ENCODE results near the gene PRIM1.
"Not testable (repeated sequence)": the region's sequence is repeated elsewhere in the genome, so short reads cannot be mapped to it uniquely, and the experiment has no call there.

The PRIM1 gene

DNA sequence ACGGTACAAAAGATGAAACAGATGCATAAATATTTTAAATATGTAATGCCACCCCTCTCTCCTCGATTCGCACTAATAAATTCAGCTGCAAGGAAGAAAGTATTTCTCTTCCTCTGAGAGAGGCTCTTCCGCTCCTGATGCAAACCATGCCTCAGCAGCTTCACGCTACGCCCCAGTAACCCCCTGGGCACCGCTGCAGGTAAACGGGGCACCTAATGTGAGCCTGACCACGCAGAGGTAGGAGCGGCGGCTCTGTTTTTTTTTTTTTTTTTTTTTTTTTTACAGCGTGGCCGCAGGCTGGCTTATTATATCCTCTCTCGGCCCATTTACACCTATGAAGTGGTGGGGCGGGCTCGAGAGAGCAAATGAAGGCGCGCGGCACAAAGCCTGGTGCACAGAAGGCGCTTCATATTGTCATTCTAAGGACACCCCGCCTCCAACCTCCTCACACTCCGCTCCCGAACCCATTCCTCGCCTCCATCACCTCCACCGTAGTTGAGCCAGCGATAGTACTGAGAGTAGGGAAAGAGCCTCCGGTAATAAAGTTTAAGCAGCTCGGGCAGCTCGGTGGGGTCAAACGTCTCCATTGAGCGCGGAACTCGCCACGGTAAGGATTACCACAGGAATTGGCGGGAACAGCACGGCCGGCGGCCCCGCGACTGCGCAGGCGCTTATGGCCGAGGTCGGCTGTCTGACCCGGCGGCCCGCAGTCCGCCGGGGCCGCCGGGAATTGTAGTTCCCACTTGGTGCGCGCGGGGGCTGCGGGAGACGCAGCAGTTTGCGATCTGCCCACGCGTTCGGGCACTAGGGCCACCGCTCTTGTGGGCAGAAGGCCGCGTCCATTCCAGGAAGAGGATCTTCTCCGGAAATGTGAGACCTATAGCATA, at the start of gene PRIM1:
Gene PRIM1 (minus strand): TSS at position 612 of the 887 bp plus-strand sequence. CDS start 25 bp downstream, at position 587.
- DNase-seq, result peak; percentile 78

DNA sequence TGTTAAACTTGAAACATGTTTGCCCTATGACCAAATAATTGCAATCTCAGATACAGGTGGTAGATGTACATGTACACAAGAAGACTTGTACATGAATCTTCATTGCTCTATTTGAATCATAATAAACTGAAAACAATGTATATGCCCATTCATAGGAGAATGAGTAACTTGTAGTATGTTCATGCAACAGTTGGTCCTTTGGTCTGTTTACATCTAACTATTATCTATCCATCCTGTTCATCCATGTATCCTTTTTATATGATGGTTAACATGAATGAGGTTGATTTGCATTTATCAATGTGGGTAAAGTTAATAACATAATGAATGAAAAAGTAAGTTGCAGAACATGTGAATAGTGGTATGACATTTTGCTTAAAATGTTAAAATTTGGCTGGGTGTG, 48.1 kb upstream of the PRIM1 start:
- DNase-seq, result no peak

DNA sequence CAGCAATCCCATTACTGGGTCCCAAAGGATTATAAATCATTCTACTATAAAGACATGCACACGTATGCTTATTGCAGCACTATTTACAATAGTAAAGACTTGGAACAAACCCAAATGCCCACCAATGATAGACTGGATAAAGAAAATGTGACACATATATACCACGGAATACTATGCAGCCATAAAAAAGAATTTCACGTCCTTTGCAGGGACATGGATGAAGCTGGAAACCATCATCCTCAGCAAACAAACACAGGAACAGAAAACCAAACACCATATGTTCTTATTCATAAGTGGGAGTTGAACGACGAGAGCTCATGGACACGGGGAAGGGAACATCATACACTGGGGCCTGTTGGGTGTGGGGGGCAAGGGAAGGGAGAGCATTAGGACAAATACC, 47.2 kb upstream of the PRIM1 start:
- not testable (repeated sequence) for DNase-seq

DNA sequence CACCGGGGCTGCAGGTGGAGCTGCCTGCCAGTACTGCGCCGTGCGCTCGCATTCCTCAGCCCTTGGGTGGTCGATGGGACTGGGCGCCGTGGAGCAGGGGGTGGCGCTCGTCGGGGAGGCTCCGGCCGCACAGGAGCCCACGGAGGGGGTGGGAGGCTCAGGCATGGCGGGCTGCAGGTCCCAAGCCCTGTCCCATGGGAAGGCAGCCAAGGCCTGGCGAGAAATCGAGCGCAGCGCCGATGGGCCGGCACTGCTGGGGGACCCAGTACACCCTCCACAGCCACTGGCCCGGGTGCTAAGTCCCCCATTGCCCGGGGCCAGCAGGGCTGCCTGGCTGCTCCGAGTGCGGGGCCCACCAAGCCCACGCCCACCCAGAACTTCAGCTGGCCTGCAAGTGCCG, 43.7 kb upstream of the PRIM1 start:
- DNase-seq, result not testable (repeated sequence)

DNA sequence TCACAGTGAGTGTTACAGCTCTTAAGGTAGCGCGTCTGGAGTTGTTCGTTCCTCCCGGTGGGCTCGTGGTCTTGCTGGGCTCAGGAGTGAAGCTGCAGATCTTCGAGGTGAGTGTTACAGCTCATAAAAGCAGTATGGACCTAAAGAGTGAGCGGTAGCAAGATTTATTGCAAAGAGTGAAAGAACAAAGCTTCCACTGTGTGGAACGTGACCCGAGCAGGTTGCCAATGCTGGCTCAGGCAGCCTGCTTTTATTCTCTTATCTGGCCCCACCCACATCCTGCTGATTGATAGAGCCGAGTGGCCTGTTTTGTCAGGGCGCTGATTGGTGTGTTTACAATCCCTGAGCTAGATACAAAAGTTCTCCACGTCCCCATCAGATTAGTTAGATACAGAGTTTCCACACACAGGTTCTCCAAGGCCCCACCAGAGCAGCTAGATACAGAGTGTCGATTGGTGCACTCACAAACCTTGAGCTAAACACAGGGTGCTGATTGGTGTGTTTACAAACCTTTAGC, 43.0 kb upstream of the PRIM1 start:
- not testable (repeated sequence) for DNase-seq

DNA sequence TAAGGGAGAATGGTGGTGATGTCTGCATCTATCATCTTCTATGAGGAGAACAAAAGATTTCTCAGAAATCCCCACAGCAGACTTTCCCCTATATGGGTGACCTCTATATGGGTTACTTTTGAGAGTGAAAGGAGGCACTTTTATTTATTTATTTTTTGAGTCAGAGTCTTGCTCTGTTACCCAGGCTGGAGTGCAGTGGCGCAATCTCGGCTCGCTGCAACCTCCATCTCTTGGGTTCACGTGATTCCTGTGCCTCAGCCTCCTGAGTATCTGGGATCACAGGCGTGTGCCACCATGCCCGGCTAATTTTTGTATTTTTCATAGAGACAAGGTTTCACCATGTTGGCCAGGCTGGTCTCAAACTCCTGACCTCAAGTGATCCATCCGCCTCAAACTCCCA, 41.0 kb upstream of the PRIM1 start:
- not testable (repeated sequence) for DNase-seq

DNA sequence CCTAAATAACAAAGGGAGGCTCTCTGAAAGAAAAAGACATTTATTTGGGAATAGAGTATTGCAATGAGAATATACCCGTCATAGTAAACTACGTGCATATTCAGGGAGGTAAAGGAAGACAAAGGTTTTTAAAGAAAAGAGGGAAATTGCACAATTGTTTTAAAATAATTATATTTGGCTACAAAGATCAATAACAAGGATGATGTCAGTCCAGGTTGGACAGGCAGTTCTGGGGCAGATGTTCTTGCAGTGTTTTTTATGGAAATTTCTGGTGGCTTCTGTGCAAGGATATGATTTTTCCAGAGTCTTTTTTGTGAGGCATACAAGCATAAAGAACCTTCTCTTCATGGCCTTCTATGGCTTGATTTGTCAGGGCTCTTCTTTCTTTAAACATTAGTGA, 40.6 kb upstream of the PRIM1 start:
- no peak for DNase-seq

DNA sequence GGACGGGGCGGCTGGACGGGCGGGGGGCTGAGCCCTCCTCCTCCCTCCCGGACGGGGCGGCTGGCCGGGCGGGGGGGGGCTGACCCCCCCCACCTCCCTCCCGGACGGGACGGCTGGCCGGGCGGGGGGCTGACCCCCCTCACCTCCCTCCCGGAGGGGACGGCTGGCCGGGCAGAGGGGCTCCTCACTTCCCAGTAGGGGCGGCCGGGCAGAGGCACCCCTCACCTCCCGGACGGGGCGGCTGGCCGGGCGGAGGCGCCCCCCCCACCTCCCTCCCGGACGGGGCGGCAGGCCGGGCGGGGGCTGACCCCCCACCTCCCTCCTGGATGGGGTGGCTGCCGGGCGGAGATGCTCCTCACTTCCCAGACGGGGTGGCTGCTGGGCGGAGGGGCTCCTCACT, 37.3 kb upstream of the PRIM1 start:
- not testable (repeated sequence) for DNase-seq

DNA sequence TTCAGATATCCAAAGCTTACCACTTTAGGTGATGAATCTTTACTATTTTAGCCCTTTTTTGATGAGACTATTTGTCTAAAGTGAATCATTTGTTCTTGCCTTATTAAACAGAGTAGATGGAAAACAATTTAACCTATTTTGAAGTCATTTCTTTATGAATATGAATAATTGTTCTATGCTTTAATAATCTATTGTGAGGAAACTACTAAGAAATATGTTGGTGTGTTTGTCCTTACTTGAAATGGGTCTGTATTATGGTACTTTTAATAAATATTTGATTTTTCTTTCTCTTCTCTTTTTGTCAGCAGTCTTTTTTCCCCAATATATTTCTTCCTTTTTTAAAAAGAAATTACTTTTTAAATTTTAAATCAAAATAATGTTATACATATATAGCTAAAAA, 35.4 kb upstream of the PRIM1 start:
- DNase-seq, result no peak

DNA sequence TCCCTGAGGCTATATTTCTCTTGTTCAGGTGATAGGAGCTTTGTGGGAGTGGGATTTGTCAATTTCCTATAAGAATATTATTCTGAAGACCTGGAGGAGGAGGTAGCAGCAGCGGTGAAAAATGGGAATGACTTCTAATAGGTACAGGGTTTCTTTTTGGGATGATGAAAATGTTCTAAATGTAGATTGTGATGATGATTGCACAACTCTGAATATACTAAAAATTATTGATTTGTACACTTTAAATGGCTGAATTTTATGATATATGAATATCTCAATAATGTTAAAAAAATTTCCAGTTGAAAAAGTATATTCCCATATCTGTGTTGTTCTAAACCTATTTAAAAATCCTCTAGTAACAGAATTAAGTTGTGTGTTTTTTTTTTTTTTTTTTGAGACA, 33.8 kb upstream of the PRIM1 start:
- DNase-seq, result no peak

DNA sequence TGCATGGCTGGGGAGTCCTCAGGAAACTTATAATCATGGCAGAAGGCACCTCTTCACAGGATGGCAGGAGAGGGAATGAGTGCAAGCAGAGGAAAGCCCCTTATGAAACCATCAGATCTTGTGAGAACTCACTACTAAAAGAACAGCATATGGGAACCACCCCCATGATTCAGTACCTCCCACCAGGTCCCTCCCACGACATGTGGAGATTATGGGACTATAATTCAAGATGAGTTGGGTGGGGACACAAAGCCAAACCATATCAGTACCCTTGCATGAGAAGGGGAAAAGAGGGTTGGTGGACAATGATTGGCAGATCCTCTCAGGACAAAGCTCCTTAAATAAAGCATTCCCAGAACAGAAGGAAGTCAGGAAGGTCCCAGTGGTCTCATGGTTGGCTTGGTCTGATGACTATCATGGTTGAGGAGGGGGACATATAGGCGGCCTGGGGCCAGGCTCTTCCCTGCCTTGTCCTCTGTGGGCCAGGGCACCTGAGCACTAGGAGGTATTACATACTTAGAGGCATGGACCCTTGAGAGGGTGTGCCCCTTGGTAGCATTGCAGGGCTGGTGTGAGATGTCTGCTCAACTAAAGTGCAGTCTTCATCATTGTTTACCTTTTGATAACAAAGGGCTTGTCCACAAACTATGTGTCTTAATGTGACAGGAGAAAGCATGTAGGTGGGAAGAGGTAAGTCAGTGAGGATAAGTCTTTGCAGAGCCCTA, 33.2 kb upstream of the PRIM1 start:
- DNase-seq, result no peak

DNA sequence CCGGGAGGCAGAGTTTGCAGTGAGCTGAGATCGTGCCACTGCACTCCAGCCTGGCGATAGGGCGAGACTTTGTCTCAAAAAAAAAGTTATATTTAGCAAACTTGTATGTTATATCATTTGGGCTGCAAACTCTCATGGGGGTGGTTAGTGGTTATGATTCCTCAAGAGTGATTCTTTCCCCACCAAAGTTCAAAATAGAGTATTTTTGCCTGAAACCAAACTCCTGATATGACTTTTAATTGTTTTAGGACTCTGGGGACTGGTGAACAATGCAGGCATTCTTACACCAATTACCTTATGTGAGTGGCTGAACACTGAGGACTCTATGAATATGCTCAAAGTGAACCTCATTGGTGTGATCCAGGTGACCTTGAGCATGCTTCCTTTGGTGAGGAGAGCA, 29.6 kb upstream of the PRIM1 start:
- DNase-seq, result no peak

DNA sequence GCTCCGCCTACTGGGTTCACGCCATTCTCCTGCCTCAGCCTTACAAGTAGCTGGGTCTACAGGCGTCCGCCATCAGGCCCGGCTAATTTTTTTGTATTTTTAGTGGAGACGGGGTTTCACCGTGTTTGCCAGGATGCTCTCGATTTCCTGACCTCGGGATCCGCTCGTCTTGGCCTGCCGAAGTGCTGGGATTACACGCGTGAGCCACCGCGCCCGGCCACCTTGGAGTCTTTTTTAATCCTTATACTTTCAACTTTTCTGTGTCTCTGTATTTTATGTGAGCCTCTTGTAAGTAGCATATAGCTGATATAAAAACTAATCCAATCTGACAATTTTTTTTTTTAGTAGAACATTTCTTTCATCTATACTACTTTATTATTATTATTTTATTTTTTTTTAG, 26.6 kb upstream of the PRIM1 start:
- no peak for DNase-seq

DNA sequence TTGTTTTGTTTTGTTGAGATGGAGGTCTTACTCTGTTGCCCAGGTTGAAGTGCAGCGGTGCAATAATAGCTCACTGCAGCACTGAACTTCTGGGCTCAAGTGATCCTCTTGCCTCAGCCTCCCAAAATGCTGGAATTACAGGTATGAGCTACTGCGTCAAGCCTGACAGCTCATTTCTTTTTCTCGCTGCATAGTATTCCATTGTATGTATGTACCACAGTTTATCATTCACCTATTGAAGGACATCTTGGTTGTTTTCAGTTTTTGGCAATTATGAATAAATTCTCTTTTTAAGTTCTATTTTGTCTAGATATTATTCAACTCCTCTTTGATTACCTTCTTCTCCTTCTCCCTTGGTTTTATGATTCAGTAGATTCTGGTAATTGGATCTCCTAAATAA, 24.5 kb upstream of the PRIM1 start:
- DNase-seq, result no peak

DNA sequence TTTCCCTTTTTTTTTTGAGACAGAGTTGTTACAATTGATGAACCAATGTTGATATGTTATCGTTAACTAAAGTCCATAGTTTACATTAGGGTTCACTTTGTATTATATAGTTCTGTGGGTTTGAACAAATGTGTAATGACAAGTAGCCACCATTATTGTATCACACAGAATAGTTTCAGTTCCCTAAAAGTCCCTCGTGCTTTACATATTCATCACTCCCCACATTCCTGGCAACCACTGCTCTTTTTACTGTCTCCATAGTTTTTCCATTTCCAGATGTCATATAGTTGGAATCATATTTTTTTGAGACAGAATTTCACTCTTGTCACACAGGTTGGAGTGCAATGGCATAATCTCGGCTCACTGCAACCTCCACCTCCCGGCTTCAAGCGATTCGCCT, 23.5 kb upstream of the PRIM1 start:
- no peak for DNase-seq

DNA sequence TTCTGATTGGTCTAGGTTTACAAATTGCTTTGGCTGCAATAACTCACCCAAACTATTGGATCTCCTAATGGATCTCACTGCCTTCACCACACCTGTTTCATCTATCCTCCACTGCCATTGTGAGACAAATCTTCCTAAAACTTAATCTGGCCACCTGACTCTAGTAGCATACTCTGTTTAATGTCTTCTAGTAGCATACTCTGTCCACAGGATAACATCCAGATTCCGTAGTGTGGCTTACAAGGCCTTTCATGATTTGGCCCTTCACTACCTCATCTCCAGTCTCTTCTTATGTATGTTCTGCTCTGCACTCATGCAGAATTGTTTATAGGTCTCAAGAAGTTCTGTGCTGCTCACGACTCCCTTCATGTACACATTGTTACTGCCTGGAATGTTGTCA, 21.0 kb upstream of the PRIM1 start:
- no peak for DNase-seq

DNA sequence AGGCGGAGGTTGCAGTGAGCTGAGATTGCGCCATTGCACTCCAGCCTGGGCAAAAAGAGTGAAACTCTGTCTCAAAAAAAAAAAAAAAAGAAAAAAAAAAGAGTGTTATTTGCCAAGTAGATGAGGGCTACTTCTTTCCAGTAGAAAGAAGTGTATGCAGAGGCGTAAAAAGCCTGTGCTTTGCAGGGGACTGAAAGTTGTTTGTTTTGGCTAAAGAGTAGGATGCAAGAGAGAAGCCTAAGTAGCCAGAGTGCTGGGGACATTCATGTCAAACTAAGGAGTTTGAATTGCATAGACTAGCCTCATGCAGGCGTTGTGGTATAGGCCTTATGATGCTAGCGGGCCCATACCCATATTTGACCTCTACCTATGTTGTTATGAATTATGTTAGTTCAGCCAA, 20.5 kb upstream of the PRIM1 start:
- no peak for DNase-seq

DNA sequence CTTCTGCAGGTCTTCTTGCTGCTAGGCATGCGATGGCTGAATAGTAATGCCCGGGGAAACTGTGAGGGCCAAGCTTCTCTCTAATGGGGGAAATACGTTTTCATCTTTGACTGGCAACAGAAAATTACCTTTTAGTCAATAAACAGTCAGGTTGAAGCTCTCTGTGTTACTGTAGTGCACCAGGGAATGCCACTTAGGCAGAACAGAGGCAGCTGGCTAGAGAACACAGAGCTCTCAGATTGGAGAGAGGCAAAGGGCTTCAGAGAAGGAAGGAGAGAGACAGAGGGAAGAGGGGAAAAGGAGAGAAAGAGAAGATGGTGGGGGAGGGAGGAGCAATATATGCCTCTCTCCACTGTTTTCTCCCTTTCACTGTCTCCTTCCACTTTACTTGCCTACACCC, 17.7 kb upstream of the PRIM1 start:
- no peak for DNase-seq

DNA sequence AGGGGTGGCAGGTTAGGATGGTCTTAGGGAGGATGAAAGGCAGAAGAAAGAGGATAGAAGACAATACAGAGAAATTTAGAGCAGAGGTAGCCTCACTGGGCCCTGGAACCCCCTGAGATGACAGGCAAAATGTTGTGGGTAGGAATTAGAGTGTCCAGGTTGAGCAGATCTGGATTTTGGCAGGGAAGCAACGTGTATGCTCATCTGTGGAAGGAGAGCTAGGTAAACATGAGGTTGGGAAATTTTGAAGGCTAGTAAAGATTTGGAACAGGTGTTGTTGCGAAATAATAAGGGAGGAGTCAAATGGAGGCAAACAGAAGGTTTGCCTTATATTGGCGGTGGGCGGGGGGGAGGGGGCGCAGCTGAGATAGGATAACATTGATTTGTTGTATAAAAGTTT, 16.3 kb upstream of the PRIM1 start:
- DNase-seq, result no peak

DNA sequence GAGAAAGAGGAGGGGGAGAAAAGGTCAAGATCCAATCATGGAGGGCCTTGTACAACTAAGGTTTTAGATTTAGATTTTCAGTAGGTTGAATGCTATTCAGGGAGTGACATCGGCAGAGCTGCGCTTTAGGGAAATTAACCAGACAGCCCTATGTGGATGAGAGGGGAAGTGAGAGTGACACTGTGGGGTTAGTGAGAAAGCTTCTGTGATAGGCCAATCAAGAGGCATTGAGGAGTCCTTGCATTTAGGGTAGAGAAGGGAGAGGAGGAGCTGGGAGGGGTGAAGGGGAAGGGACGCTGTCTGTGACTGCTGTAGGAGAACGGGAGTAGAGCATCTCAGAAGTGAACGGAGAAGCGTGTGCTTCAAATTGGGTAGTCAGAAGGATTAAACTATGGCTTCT, 14.4 kb upstream of the PRIM1 start:
- DNase-seq, result peak; percentile 10

DNA sequence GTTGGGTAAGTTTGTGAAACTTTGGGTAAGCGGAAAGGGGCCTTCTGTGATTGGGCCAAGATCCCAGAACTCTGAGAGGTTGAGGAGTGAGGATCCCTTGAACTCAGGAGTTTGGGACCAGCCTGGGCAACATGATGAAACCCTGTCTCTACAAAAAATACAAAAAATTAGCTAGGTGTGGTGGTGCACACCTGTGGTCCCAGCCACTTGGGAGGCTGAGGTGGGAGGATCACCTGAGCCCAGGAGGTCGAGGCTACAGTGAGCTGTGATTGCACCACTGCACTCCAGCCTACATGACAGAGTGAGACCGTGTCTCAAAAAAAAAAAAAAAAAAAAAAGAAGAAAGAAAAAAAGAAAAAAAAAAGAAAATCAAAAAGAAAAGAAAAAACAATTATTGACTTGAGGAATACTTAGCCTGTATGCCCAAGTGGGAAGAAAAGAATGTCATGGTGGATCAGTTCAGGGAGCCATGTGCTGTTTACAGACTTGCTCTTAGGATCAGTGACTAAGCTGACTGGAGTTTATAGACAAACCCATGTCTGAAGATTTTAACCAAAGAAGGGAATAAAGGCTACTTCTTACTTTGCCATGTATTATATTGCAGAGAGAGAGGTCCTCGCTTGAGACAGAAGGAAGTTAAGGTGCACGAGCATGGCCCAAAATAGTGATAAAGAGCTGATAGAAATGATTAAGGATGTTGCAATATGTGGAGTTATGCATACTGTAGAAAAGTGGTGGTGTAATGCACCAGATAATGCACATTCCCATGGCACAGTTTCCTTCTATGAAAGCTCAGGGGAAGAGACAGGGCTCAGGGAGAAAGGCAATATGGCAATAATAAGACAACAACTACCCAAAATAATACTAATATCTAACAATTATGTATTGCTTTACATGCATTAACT, 11.9 kb upstream of the PRIM1 start:
- no peak for DNase-seq

DNA sequence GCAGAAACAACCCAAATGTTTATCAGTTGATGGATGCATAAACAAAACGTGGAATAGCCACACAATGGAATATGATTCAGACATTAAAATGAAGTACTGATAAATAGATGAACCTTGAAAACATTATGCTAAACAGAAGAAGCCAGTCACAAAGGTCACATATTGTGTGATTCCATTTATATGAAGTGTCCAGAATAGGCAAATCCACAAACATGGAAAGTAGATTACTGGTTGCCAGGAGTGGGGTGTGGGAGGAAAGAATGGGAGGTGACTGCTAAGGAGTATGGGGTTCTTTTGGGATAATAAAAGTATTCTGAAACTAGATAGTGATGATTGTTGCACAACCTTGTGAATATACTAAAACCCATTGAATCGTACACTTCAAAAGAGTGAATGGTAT, 9.7 kb upstream of the PRIM1 start:
- DNase-seq, result no peak

DNA sequence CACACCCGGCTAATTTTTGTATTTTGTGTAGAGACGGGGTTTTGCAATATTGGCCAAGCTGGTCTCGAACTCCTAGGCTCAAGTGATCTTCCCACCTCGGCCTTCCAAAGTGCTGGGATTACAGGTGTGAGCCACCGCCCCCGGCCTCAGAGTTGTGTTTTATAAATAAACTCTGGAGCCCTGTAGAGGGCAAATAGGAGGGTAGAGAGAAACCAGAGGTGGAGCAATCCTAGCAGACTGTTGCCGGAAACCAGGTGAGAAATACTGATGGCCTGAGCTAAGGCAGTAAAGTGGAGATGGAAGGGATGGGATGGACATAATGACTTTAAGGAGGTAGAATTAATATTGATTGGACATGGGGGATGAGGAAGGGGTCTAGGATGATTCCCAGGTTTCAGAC, 8.3 kb upstream of the PRIM1 start:
- no peak for DNase-seq
